Left lung (tissue), 10 donors: ENCODE data around the gene RPL37. TPM values are rescaled to one million over a fixed set of nuclear protein-coding genes. Genes with fewer than 3 reads are reported as not detected.

Experiments used
- ATAC-seq: fragments of 200-7000 bp; cut with Tn5 transposase; one replicate; pipeline ENCODE4 v1.9.1; 2020; ENCODE audit warnings: moderate library complexity
- DNase-seq, 4 donors: peaks; one replicate each; pipeline ENCODE4 v3.0.0-alpha.2; 2013 to 2020
- H3K27ac ChIP-seq, 2 donors: fragments of 200-600 bp; sonication (generic) in 1 of 2; one replicate each; pipeline versions ENCODE4 v1.5.0 to v1.8.0; 2020 to 2021
- H3K27me3 ChIP-seq, 2 donors: fragments of 200-600 bp; sonication (generic) in 1 of 2; one replicate each; pipeline versions ENCODE4 v1.5.0 to v1.8.0; 2020 to 2021
- H3K36me3 ChIP-seq, 2 donors: fragments of 200-600 bp; sonication (generic) in 1 of 2; one replicate each; pipeline versions ENCODE4 v1.5.0 to v1.8.0; 2020 to 2021
- H3K4me1 ChIP-seq, 2 donors: fragments of 200-600 bp; one replicate each; pipeline ENCODE4 v1.8.0; 2021
- H3K4me3 ChIP-seq, 2 donors: fragments of 200-600 bp; sonication (generic) in 1 of 2; one replicate each; pipeline versions ENCODE4 v1.5.0 to v1.8.0; 2020 to 2021; ENCODE audit warnings: mild to moderate bottlenecking in 1 of 2
- H3K9me3 ChIP-seq, 2 donors: fragments of 200-600 bp; sonication (generic) in 1 of 2; one replicate each; pipeline versions ENCODE4 v1.5.0 to v1.8.0; 2020 to 2021
- CTCF ChIP-seq, 2 donors: fragments of 200-600 bp; sonication (generic) in 1 of 2; IDR thresholded peaks; one replicate each; pipeline versions ENCODE4 v1.5.0 to v1.8.0; 2021; ENCODE audit warnings: antibody characterized with exemption in 2 of 2
- intact Hi-C, 2 donors: fragments of 100-400 bp; cut with DNase I; formaldehyde crosslinking; loops; one replicate each; pipeline versions ENCODE4 v1.11.2 to v1.14.2; 2022
- polyA plus RNA-seq, 6 donors: library from polyadenylated mRNA; unstranded; fragments of 120-200 nt; gene quantifications; one replicate each; pipeline ENCODE4 v1.2.1, GENCODE V29; 2013; ENCODE audit not compliant: insufficient read length in 6 of 6
- total RNA-seq, 2 donors: library from RNA; stranded (reverse); fragmentation: NEBNext Ultra II Directional; extraction: Animal tissue kit (Norgen Biotek cat#: 25700); gene quantifications; one replicate each; pipeline ENCODE4 v1.2.1, GENCODE V29; 2021
- donor health status: DM: no; HTN: yes; CAD: no.
- donor health status: DM: no; HTN: no; CAD: no.

The RPL37 gene
- total and polyA plus RNA-seq, 8 donors = 941 to 2,731 (median 2,301) TPM

GRCh38 chr5:40801771-40802562 is 33.1 kb downstream of the RPL37 start:
- DNase-seq (no peak), ATAC-seq (no peak)
- Histone ChIP-seq H3K36me3 (no peaks in the 10 kb centered on the region), H3K27ac (no peak overlapping the region), H3K27me3 (no peaks in the 10 kb centered on the region), H3K4me3 (no peak overlapping the region), H3K9me3 (no peaks in the 10 kb centered on the region), H3K4me1 (peaks cover under 1 to 9% of the 10 kb centered on the region in 2 donors)
- no peak for TF ChIP-seq CTCF (IDR thresholded peaks at IDR 0.05)
- intact Hi-C loops = no loop called here

GRCh38 chr5:40799258-40799657 is 35.8 kb downstream of the RPL37 start:
- Histone ChIP-seq H3K9me3 (no peaks in the 10 kb centered on the region), H3K4me3 (peak overlapping the region in 1 of 2 donors; percentile 87), H3K36me3 (no peaks in the 10 kb centered on the region), H3K27ac (no peak overlapping the region), H3K27me3 (no peaks in the 10 kb centered on the region), H3K4me1 (peaks cover 6 to 29% of the 10 kb centered on the region in 2 donors)
- ATAC-seq (no peak), DNase-seq (no peak)
- intact Hi-C loops = no loop called here
- no peak for TF ChIP-seq CTCF (IDR thresholded peaks at IDR 0.05)

- Histone ChIP-seq H3K27ac (peak overlapping the region; percentile 85 to 93), H3K36me3 (no peaks in the 10 kb centered on the region), H3K4me3 (peak overlapping the region; percentile 78 to 87), H3K4me1 (peaks cover 6 to 33% of the 10 kb centered on the region in 2 donors), H3K9me3 (no peaks in the 10 kb centered on the region), H3K27me3 (no peaks in the 10 kb centered on the region)
- DNase-seq (no peak), ATAC-seq (no peak)
- no peak for TF ChIP-seq CTCF (IDR thresholded peaks at IDR 0.05)
- intact Hi-C loops = no loop called here
Observed at GRCh38 chr5:40798801-40799210, 36.2 kb downstream of the RPL37 start.

- H3K4me3 ChIP-seq = peak within 1 kb of the TSS; percentile 78 to 87
- H3K4me1 ChIP-seq = peaks cover 6 to 37% of the 10 kb centered on the region in 2 donors
- H3K27me3 ChIP-seq = no peaks in the 10 kb centered on the region
- ATAC-seq = peak; percentile 96
- no peaks in the 10 kb centered on the region for H3K9me3 ChIP-seq
- DNase-seq = peak; percentile 84 to 97 (median 92)
- TF ChIP-seq CTCF (IDR thresholded peaks at IDR 0.05) = peak; percentile 65 to 81
- intact Hi-C loops = no loop called here
- no peaks in the 10 kb centered on the region for H3K36me3 ChIP-seq
- H3K27ac ChIP-seq = peak within 1 kb of the TSS; percentile 85 to 93
Observed at GRCh38 chr5:40798012-40798800, 36.8 kb downstream of the RPL37 start, which contains the start of gene PRKAA1. Gene PRKAA1, minus strand, starts transcription at chr5:40798374. Its CDS starts 185 bp downstream, at chr5:40798189.
